AML-193 (cell line): ENCODE results near the gene FGF22.
"Not testable (repeated sequence)": the region's sequence is repeated elsewhere in the genome, so short reads cannot be mapped to it uniquely, and the experiment has no call there.

Source experiments
- DNase-seq, 2 experiments: peaks; one replicate each; lab custom pipeline; 2025; lab: John Stamatoyannopoulos, UW

FGF22 gene

DNA sequence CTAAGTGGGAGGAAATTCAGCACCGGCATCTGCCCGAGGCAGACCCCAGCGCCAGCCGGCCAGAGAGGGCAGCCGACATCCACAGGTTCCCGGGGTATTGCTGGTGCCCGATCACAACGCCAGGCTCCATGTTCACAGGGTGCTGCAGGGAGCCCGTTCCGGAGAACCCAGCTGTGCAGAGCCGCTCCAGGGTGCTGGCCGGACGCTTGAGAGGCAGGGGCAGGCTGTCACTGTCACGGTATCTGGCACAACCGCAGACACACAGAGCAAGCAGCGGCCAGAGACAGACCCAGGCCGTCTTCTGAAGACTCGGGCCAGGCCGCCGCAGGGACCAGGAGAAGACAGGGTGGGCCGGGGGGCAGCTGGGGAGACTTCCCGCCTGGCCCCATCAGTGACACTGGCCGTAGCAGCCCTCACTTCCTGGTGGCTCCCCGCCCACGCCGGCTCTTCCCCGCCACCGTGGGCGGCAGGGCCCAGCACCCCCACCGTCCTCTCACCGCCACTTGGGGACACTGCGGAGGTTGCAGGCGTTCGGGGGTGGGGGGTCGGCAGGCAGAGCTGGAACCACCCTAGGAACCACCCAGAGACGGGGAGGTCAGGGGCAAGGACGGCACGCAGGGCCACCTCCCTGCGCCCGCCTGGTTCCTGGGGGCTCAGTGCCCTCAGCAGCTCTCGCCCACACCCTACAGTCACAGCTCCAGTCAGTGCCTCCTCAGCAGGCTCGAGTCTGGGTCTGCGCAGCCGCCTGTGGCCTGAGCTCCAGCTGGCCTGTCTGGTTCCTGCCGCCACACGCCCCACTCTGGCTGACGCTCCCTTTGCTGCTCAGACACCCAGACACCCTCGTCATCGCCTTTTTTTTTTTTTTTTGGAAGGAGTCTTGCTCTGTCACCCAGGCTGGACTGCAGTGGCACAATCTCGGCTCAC lies 19.5 kb downstream of the FGF22 start:
- no peak for DNase-seq

DNA sequence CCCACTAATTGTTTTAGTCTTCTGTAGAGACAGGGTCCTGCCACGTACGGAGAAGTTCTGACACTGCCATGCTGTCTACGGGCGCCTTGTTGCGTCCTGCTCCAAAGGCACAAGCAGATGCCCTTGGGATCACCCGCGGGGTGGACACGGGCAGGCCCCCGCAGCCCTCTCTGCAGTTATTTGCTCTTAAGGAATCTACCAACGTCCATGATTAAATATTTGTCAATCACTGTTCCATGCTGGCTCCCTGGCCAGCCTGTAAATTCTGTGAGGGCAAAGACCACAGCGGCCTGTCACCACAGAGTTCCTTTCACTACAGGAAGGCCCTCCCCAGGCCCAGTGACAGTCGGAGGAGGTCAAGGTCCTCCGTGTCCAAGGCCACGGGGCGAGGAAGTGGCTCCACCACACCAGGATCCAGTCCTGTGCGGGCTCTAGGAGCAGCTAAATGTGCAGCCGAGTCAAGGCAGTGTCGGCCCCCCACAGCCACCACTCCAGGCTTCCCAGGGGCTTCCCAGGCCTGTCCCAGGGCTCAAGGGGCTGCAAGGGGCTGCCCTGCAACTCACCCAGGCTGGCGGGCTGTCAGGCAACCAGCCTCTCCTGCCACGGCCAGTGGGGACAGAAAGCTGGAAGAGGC lies 21.2 kb downstream of the FGF22 start:
- DNase-seq, result no peak

GRCh38 chr19:661427-662196 lies 21.9 kb downstream of the FGF22 start:
- peak; percentile 31 to 44 for DNase-seq

- peak; percentile 11 to 43 for DNase-seq
These were observed 22.7 kb downstream of the FGF22 start for GRCh38 chr19:662207-662961.

DNA sequence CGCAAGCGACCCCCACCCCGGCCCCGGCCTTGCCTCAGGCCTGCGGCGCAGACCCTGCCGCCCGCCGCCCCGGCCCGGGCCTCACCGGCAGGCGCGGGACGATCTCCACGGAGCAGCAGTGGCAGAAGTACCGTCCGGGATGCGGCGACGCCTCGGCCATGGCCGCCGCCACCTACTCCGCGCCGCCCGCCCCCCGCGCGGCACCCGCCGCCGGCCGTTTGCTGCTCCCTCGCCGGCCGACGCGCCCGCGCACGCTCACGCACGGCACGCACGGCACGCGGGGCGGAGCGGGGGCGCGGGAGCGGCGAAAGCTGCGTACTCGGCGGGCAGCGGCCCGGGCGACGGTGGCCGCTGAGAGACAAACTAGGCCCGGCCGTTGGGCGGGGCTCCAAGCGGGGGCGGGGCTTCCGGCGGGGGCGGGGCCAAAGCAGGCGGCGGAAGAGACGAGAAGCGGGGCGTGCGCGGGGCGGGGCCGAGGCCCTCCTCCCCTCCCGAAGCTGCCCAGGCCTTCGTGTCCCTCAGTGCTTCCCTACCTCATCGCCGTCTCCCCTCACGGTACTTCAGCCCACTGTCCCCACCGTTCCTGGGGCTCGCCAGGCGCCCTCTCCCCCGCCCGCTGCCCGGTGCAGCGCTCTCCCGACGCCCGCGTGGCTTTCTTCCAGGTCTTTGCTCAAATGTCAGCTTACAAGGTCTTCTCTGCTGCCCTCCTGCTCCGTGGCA lies 23.4 kb downstream of the FGF22 start, which contains the start of gene RNF126:
TSS of gene RNF126 (minus strand) at position 253 of the 720 bp plus-strand sequence. CDS start at position 160, 93 bp downstream.
- DNase-seq, result peak; percentile 77 to 80

DNA sequence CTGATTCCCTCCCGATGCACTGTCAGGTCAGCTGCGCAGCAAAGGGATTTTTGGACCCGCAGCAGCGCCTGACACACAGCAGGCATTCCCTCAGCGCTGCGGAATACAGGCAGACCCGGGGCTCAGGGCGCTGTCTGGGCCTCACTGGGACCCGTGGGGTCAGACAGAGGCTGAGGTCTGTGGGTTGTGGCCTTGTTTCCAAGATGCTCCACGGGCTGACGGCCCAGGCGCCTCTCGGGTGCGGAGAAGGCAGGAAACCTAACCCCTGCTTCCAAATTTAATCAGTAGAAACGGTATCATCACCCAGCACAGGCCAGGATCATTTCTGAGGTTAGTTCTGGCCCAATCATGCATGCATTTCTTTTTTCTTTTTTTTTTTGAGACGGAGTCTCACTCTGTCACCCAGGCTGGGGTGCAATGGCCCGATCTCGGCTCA lies 24.0 kb downstream of the FGF22 start:
- no peak for DNase-seq

- peak; percentile 54 to 69 for DNase-seq
These were observed 25.3 kb downstream of the FGF22 start for GRCh38 chr19:664913-665443.

DNA sequence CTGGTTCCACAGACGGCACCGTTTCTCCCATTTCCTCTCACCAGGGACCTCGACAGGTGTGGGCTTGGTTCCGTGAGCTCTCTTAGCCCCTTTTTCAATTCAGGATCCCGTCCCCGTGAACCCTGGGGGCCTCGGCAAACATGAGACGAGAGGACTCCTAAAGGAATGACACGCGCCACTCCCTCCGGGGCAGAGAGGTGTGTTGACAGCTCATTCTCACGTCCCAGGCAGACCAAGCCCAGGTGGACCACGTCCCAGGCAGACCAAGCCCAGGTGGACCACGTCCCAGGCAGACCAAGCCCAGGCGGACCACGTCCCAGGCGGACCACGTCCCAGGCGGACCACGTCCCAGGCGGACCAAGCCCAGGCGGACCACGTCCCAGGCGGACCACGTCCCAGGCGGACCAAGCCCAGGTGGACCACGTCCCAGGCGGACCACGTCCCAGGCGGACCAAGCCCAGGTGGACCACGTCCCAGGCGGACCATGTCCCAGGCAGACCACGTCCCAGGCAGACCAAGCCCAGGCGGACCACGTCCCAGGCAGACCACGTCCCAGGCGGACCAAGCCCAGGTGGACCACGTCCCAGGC lies 27.4 kb downstream of the FGF22 start:
- DNase-seq, result not testable (repeated sequence)

DNA sequence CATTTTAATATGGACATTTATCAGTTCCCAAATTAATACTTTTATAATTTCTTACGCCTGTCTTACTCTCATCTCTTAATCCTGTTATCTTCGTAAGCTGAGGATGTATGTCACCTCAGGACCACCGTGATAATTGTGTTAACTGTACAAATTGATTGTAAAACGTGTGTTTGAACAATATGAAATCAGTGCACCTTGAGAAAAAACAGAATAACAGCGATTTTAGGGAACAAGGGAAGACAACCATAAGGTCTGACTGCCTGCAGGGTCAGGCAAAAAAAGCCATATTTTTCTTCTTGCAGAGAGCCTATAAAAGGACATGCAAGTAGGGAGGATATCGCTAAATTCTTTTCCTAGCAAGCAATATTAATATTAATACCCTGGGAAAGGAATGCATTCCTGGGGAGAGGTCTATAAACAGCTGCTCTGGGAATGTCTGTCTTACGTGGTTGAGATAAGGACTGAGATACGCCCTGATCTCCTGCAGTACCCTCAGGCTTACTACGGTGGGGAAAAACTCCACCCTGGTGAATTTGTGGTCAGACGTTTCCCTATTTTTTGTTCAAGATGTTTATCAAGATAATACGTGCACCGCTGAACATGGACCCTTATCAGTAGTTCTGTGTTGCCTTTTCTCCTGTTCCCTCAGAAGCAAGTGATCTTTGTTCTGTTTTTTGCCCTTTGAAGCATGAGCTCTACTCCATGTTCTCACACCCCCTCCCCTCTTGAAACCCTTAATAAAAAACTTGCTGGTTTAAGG lies 29.2 kb downstream of the FGF22 start:
- not testable (repeated sequence) for DNase-seq

- no peak for DNase-seq
These were observed 31.0 kb downstream of the FGF22 start for GRCh38 chr19:670609-671075.

- DNase-seq, result no peak
These were observed 34.8 kb downstream of the FGF22 start for GRCh38 chr19:674282-675151.

DNA sequence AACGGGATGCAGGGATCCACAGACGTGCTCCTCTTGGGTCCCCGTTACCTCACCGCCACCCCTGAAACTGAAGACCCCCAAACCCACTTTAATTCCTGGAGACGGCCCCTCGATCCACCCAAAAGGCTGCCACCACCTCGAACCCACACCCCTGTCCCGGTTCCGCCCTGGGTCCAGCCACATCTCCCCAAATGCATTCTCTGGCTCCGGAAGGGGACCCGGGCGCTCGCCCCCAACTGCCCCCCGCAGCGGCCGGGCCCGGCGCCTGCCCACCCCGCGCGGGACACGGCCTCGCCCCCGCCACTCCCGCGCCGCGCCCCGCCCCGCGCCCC lies 36.3 kb downstream of the FGF22 start:
- no peak for DNase-seq

GRCh38 chr19:676339-677105 lies 36.8 kb downstream of the FGF22 start, which contains the start of gene FSTL3:
TSS of gene FSTL3 (plus strand) at chr19:676392. CDS start at chr19:676424, 32 bp downstream.
- DNase-seq, result no peak

DNA sequence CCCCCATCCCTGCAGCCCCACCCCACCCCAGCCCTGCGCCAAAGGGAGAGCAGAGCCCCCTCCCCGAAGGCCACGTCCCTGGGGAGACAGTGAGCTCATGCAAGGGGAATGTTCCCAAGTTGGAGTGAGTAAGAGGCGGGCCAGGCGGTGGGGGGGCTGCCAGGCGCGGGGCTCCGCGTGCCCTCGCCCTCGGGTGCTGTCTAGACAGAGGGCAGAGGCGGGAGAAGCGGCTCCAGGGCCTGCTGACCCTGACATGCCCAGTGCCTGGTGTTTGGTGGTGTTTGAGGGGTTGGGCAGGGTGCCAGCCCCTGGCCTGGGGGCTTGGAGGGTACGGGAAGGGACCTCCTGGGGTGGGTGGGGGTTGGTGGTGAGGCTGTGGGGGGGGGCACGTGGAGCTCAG lies 37.5 kb downstream of the FGF22 start:
- no peak for DNase-seq

GRCh38 chr19:677601-678436 lies 38.1 kb downstream of the FGF22 start:
- no peak for DNase-seq

DNA sequence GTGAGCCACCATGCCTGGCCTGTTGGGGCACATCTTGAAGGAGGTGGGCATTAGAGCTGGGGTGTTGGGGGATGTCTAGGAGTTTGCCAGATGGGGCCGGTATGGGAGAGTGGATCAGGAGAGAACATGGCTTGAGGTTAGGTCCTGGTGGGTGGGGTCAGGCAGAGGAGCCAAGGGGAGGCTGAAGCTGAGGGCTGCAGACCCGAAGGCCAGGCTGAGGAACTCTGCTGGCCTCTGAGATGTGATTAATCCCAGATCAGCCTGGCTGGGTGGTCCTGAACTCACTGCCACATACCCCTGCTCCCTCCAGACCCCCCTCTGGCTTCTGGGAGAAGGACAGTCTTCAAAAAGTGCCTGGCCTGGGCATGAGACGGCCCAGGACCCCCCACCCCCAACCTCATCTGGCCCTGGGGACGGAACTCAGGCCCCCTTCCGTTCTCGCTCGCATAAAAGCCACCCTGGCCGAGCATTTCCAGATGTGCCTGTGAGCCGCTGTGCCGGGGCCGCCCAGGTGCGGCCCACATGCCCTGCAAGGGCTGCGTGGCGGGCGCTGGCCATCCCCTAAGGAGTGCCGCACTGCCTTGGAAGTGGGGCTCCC lies 39.2 kb downstream of the FGF22 start:
- DNase-seq, result no peak
